CD4-positive, alpha-beta T cell treated with Interferon alpha-2 for 1 hour (primary cell): Measurements from ENCODE around the gene ACOX2.

ENCODE experiments used
- DNase-seq, 2 donors: peaks; one replicate each; pipeline ENCODE4 v3.0.0-alpha.2; 2020 to 2022

The ACOX2 gene

GRCh38 chr3:58471025-58471887 is 65.7 kb downstream of the ACOX2 start:
- DNase-seq: peak; percentile 53 to 54

- no peak for DNase-seq
Observed at GRCh38 chr3:58470363-58471024, 66.5 kb downstream of the ACOX2 start.

- no peak for DNase-seq
Observed at GRCh38 chr3:58469096-58469495, 67.9 kb downstream of the ACOX2 start.

- no peak for DNase-seq
Observed at GRCh38 chr3:58466899-58467563, 70.0 kb downstream of the ACOX2 start.

GRCh38 chr3:58464866-58465265 is 72.1 kb downstream of the ACOX2 start:
- no peak for DNase-seq

GRCh38 chr3:58463942-58464271 is 73.1 kb downstream of the ACOX2 start:
- no peak for DNase-seq

GRCh38 chr3:58463181-58463941 is 73.6 kb downstream of the ACOX2 start:
- peak; percentile 69 to 73 for DNase-seq

- DNase-seq: no peak
Observed at GRCh38 chr3:58462829-58463180, 74.2 kb downstream of the ACOX2 start.

GRCh38 chr3:58459160-58459559 is 77.8 kb downstream of the ACOX2 start:
- DNase-seq: no peak
